ENCODE results near the gene MAST2.
"Not testable (repeated sequence)": the region's sequence is repeated elsewhere in the genome, so short reads cannot be mapped to it uniquely, and the experiment has no call there.

Gene MAST2

DNA sequence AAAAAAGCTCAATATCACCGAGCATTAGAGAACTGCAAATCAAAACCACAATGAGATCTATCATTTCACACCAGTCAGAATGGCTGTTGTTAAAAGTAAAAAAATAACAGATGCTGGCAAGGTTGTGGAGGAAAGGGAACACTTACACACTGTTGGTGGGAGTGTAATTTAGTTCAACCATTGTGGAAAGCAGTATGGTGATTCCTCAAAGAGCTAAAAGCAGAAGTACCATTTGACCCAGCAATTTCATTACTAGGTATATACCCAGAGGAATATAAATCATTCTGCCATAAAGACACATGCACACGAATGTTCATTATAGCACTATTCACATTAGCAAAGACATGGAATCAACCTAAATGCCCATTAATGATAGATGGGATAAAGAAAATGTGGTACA lies 146.1 kb downstream of the MAST2 start:
- not testable (repeated sequence) for DNase-seq

GRCh38 chr1:45952072-45952471 lies 148.7 kb downstream of the MAST2 start:
- DNase-seq: no peak

DNA sequence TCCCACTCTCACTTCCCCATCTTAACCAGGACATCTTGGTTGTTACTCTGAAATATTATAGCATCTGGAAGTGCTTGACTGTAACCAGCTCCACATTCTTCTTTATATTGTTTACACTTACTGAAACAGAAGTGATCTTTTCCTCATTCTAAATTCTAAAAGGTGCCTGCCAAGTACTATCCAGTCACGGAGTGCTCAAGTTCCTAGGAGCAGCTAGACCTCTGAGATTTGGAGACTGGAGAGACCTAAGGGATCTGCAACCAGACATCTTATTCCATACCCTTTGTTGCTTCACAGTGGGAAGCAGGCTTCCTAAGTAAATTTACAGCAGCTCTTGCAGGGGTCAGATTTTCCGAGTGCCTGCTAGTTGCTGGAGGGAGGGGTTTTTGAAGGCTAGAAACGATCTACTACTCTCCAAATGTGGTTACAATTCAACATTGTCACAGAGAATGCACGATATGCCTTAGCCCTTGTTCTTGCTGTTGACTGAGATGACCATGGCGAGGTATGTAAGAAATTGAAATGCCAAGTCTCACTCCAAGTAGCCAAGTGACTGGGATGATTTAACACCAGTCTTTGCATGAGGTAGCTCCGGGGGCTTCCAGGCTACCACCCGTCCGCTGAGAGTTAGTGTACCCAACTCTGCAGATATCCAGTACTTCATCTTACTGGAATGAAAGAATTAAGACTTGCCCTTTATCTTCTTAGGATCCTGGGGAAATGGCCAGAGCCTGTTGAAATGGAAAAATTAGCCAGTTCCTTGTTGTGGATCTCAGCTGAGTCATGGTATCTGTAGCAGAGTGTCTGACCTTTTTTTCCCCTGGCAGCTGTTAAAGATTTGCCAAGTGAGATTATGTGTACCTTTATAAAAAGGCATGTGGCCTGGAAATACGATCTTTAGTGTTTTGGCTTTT lies 150.8 kb downstream of the MAST2 start:
- DNase-seq: peak; percentile 63

GRCh38 chr1:45957684-45958083 lies 154.3 kb downstream of the MAST2 start:
- DNase-seq: no peak

DNA sequence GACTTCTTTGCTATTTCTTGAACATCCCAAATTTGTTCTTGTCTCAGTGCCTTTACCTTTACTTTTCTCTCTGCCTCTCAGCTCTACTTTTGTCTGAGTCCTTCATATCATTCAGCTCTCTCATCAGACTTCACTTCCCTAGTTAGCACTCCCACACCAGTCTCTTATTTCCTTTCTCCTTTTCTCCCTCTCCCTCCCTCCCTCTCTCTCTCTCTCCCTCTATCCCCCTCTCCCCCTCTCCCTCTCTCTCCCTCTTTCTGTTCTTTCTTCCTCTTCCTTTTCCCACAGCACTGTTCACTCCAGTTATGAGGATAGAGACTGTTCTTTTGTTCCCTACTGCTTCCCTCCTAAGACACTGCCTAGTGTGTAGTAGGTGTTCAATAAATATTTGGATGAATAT lies 154.9 kb downstream of the MAST2 start:
- no peak for DNase-seq

DNA sequence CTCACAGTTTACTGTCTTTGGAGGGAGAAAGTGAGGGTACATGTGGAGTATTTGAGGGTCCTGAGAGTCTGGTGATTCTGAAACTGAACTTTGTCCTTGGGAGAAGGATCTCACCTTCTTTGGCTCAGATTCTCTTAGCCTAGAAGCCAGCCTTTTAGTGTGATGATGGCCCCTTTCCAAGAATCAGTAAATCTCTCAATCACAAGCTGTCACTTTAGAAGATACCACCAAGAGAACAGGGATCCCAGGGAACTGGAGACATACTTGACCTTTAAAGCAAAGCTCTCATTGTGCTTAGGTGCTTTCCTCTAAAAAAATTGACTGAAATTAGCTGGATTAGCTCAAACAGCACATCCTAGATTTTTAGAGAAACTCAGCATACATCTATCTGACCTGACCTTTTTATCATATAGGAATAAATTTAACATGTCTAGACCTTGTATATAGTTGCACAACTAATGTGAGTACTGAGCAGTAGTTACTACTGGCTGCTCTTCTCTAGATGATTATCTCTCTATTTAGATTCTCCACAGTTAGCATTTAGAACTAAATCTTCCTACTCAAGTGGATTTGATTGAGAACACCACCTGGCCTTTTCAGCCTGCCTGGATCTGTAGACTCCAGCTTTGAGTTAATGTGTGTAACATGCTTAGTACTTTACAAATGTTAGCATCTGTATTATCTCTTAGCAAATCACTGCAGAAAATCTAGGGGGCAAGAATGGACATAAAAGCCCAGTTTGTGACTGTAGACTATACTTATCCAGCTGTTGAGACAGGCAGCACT lies 157.7 kb downstream of the MAST2 start:
- no peak for DNase-seq

GRCh38 chr1:45961936-45962335 lies 158.5 kb downstream of the MAST2 start:
- not testable (repeated sequence) for DNase-seq

DNA sequence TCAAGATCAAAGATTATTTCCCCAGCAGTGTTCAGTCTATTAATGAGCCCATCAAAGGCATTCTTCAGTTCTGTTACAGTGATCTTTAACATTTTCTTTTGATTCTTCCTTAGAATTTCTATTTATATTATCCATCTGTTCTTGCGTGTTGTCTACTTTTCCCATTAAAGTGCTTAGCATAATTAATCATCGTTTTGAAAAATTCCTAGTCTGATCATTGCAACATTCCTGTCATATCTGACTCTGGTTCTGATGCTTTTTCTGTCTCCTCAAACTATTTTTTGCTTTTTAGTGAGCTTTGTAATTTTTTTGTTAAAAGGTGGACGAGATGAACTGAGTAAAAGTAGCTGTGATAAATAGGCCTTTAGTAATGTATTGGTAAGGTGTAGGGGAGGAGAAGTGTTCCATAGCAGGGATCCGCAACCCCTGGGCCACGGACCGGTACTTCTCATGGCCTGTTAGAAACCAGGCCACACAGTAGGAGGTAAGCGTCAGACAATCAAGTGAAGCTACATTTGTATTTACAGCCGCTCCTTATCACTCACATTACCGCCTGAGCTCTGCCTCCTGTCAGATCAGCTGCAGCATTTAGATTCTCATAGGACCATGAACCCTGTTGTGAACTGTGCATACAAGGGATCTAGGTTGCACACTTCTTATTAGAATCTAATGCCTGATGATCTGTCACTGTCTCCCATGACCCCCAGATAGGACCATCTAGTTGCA lies 165.7 kb downstream of the MAST2 start:
- DNase-seq: peak; percentile 7

DNA sequence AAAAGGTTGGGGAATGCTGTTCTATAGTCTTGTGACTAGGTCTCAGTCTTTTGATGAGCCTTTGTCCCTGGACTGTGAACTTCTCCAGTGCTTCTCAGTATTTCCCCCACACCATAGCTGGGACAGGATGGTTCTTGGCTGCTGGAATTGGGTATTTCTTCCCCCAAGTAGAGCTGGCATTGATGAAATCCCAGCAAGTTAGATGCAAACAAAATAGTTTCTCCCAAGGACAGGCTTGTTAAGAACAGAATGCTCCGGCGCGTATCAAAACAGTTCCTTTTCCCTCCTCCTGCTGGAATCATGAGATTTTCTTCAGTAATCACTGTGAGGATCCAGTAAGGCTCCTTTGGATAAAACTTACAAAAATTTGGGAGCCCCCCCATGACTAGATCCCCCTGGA lies 166.5 kb downstream of the MAST2 start:
- no peak for DNase-seq

DNA sequence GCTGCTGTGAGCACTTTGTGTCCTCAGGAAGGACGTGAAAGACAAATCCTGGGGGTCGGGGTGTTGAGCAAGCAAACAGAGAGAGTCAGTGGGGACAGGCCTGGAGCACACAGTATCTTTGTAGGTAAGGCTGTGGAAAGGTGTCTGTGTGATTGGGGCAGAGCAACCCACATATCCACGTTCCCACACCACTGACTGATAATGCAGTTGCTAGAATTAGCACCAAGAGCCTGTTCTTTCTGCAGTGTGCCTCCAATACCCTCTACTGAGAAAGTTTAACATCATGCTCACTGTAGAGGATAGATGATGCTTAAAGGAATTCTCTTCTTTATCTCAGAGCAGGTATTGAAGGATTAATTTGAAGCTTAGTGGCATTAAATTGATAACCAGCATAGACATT lies 167.9 kb downstream of the MAST2 start:
- DNase-seq: no peak

- no peak for DNase-seq
Observed at GRCh38 chr1:45971922-45972531, 168.6 kb downstream of the MAST2 start.

GRCh38 chr1:45972621-45973020 lies 169.2 kb downstream of the MAST2 start:
- DNase-seq: no peak

DNA sequence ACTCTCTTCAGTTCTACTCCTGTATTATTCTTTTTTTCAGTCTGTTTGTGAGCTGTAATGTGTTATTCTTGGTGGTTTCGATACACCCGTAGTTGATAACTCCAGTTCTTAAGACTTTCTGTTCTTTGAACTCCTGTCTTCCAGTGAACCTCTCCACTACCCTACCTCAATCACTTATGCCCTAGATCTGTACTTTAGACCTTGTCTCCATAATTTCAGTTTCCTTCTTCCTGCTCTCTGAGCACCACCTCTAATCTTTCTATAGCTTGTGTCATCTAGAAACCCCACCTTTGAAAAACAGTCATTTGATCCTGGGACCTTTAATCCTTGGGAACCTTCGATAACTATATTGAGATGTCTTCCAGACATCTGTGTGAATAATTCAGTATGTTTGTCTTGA lies 169.7 kb downstream of the MAST2 start:
- DNase-seq: no peak

GRCh38 chr1:45974541-45975269 lies 171.3 kb downstream of the MAST2 start:
- peak; percentile 28 for DNase-seq

DNA sequence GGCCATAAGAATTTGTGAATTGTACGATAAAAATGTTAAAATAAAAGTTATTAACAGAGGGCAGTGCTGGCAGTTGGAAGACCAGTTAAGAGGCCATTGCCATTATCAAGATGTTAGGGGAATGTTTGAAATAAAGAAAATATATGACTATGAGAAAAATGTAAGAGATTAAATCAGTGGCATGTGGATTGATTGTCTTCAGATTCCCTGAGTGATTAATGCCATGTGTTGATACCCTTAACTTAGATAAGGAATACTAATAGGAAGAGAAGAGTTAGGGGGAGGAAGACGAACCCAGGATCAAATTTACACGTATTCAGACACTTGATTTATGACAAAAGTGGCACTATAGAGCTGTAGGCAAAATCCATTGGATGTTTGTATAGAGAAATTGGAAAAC lies 173.2 kb downstream of the MAST2 start:
- DNase-seq: no peak

GRCh38 chr1:45979074-45979777 lies 175.8 kb downstream of the MAST2 start:
- DNase-seq: no peak

GRCh38 chr1:45979778-45980176 lies 176.4 kb downstream of the MAST2 start:
- DNase-seq: no peak

GRCh38 chr1:45982359-45982758 lies 178.9 kb downstream of the MAST2 start:
- DNase-seq: no peak

GRCh38 chr1:45983967-45984366 lies 180.6 kb downstream of the MAST2 start:
- DNase-seq: no peak

GRCh38 chr1:45987204-45987603 lies 183.8 kb downstream of the MAST2 start:
- DNase-seq: no peak

- DNase-seq: no peak
Observed at GRCh38 chr1:45989249-45989648, 185.8 kb downstream of the MAST2 start.

DNA sequence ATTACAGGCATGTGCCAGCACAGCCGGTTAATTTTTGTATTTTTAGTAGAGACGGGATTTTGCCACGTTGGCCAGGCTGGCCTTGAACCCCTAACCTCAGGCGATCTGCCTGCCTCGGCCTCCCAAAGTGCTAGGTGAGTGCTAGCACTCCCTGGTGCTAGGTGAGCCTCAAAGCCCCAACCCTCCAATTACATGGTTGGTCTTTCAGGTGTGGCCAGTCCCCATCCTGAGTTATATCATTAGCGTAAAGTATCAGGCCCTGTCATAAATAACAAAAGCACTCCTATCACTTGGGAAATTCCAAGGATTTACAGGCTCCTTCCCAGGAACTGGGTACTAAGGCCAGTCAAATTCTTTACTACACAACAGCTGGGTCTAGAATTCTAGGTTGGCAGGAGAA lies 191.0 kb downstream of the MAST2 start:
- DNase-seq: no peak

Data from EL (cell line).